HepG2 (cell line): Measurements from ENCODE around the gene UQCR11. TPM values are rescaled to one million over a fixed set of nuclear protein-coding genes. Genes with fewer than 3 reads are reported as not detected.

Experiments used
- AFF4 ChIP-seq: sonication (generic); formaldehyde crosslinking; IDR thresholded peaks from 2 replicates; pipeline ENCODE4 v1.4.0; 2020; ENCODE audit warnings: missing genetic modification reagents
- AKAP8 ChIP-seq: sonication (generic); formaldehyde crosslinking; IDR thresholded peaks from 2 replicates; pipeline ENCODE4 v1.5.1; 2020; ENCODE audit warnings: mild to moderate bottlenecking, missing genetic modification reagents
- BRD4 ChIP-seq: sonication (generic); formaldehyde crosslinking; IDR thresholded peaks from 2 replicates; pipeline ENCODE4 v1.4.0; 2020; ENCODE audit warnings: missing genetic modification reagents
- FOXP4 ChIP-seq: sonication (generic); formaldehyde crosslinking; IDR thresholded peaks from 2 replicates; pipeline ENCODE4 v1.4.0; 2020; ENCODE audit warnings: missing genetic modification reagents
- FUBP1 ChIP-seq: sonication (generic); formaldehyde crosslinking; IDR thresholded peaks from 2 replicates; pipeline ENCODE4 v1.5.1; 2020; ENCODE audit warnings: missing genetic modification reagents, mild to moderate bottlenecking, borderline replicate concordance
- MED1 ChIP-seq: sonication (generic); formaldehyde crosslinking; IDR thresholded peaks from 2 replicates; pipeline ENCODE4 v1.4.0; 2020; ENCODE audit warnings: missing genetic modification reagents
- RORA ChIP-seq: sonication (generic); formaldehyde crosslinking; IDR thresholded peaks from 2 replicates; pipeline ENCODE4 v1.5.0; 2020; ENCODE audit warnings: mild to moderate bottlenecking, missing genetic modification reagents, moderate library complexity
- TARDBP ChIP-seq: sonication (generic); formaldehyde crosslinking; IDR thresholded peaks from 2 replicates; pipeline ENCODE4 v1.8.0; 2022; ENCODE audit warnings: mild to moderate bottlenecking, missing genetic modification reagents
- TEAD2 ChIP-seq: sonication (generic); formaldehyde crosslinking; IDR thresholded peaks from 2 replicates; pipeline ENCODE4 v1.9.0; 2021; ENCODE audit warnings: missing genetic modification reagents
- TGIF2 ChIP-seq: IDR thresholded peaks from 2 replicates; pipeline ENCODE4 v1.6.1; 2016; ENCODE audit warnings: control low read depth, missing compliant biosample characterization
- YEATS2 ChIP-seq: sonication (generic); formaldehyde crosslinking; IDR thresholded peaks from 2 replicates; pipeline ENCODE4 v1.4.0; 2020; ENCODE audit warnings: missing genetic modification reagents, borderline replicate concordance
- ZBTB21 ChIP-seq: sonication (generic); formaldehyde crosslinking; IDR thresholded peaks from 2 replicates; pipeline ENCODE4 v1.4.0; 2020; ENCODE audit warnings: missing genetic modification reagents
- ZBTB46 ChIP-seq: sonication (generic); formaldehyde crosslinking; IDR thresholded peaks from 2 replicates; pipeline ENCODE4 v1.4.0; 2020; ENCODE audit warnings: mild to moderate bottlenecking, missing genetic modification reagents, borderline replicate concordance
- ZEB1 ChIP-seq: IDR thresholded peaks from 2 replicates; pipeline ENCODE4 v1.6.1; 2012; ENCODE audit warnings: mild to moderate bottlenecking, low read depth, inconsistent platforms; ENCODE audit not compliant: insufficient replicate concordance
- ZNF260 ChIP-seq: sonication (generic); formaldehyde crosslinking; IDR thresholded peaks from 2 replicates; pipeline ENCODE4 v1.4.0; 2020; ENCODE audit warnings: missing genetic modification reagents, low read depth, mild to moderate bottlenecking, borderline replicate concordance
- ZNF326 ChIP-seq: sonication (generic); formaldehyde crosslinking; IDR thresholded peaks from 2 replicates; pipeline ENCODE4 v1.4.0; 2020; ENCODE audit warnings: missing genetic modification reagents, borderline replicate concordance
- ZNF383 ChIP-seq: sonication (generic); formaldehyde crosslinking; IDR thresholded peaks from 2 replicates; pipeline ENCODE4 v1.4.0; 2020; ENCODE audit warnings: missing genetic modification reagents, mild to moderate bottlenecking, borderline replicate concordance
- ZNF605 ChIP-seq: sonication (generic); formaldehyde crosslinking; IDR thresholded peaks from 2 replicates; pipeline ENCODE4 v1.8.0; 2022; ENCODE audit warnings: mild to moderate bottlenecking, missing genetic modification reagents
- ZNF660 ChIP-seq: sonication (generic); formaldehyde crosslinking; IDR thresholded peaks from 2 replicates; pipeline ENCODE4 v1.5.1; 2020; ENCODE audit warnings: mild to moderate bottlenecking, low read depth, missing genetic modification reagents, borderline replicate concordance
- ZNF816 ChIP-seq: sonication (generic); formaldehyde crosslinking; IDR thresholded peaks from 2 replicates; pipeline ENCODE4 v1.8.0; 2022; ENCODE audit warnings: missing genetic modification reagents, mild to moderate bottlenecking, borderline replicate concordance
- ZSCAN12 ChIP-seq: sonication (generic); formaldehyde crosslinking; IDR thresholded peaks from 2 replicates; pipeline ENCODE4 v1.9.0; 2021; ENCODE audit warnings: mild to moderate bottlenecking, missing genetic modification reagents
- polyA plus RNA-seq, 8 experiments: library from polyadenylated mRNA; depleted of rRNA in 3 of 8; stranded (reverse) in 7 of 8; unstranded in 1 of 8; fragments of >200 nt; fragmentation: Illumina TruSeq in 4 of 8; extraction: Trizol in 4 of 8; gene quantifications; 2 replicates each; pipeline versions ENCODE4 v1.2.1 to v1.2.3, GENCODE V29; 2011 to 2016; ENCODE audit warnings: low read depth in 4 of 8, missing spikeins in 1 of 8, mixed read lengths in 1 of 8; ENCODE audit not compliant: insufficient read depth in 1 of 8
- total RNA-seq, 5 experiments: library from RNA; depleted of rRNA; stranded (reverse); fragments of >200 nt; fragmentation: Illumina TruSeq; extraction: Trizol; gene quantifications; 2 replicates each; pipeline ENCODE4 v1.2.3, GENCODE V29; 2016; ENCODE audit warnings: low read depth in 1 of 5

The UQCR11 gene
- total and polyA plus RNA-seq, 2 of the 13 experiments (the other 11 are each of a cell fraction or from before 2014, with no cell fraction given), result 125 to 214 TPM

GRCh38 chr19:1592024-1592754 lies 13.1 kb downstream of the UQCR11 start (continued):
- no peak for TF ChIP-seq ZNF660 (CRISPR knock-in tag)
- TF ChIP-seq ZNF605 (CRISPR knock-in tag), result peak; percentile 56; the same call in 1 of the 2 replicates
- TF ChIP-seq TGIF2 (CRISPR knock-in tag), result peak; percentile 57; the same call in 1 of the 2 replicates
- TF ChIP-seq MED1 (CRISPR knock-in tag), result peak; percentile 53
- no peak for TF ChIP-seq ZNF326 (CRISPR knock-in tag)
- TF ChIP-seq ZNF260 (CRISPR knock-in tag), result no peak
- TF ChIP-seq ZNF383, result no peak
- TF ChIP-seq YEATS2 (CRISPR knock-in tag), result peak; percentile 63; the same call in 1 of the 2 replicates
- no peak for TF ChIP-seq ZSCAN12
- no peak for TF ChIP-seq ZBTB46 (CRISPR knock-in tag)
- TF ChIP-seq ZBTB21, result no peak
- TF ChIP-seq ZEB1, result no peak
- no peak for TF ChIP-seq RORA (CRISPR knock-in tag)
- no peak for TF ChIP-seq AKAP8 (CRISPR knock-in tag)
- no peak for TF ChIP-seq FOXP4 (CRISPR knock-in tag)
- no peak; the same call in 1 of the 2 replicates for TF ChIP-seq AFF4 (CRISPR knock-in tag)
- TF ChIP-seq BRD4 (CRISPR knock-in tag), result no peak
- no peak for TF ChIP-seq ZNF816 (CRISPR knock-in tag)
- TF ChIP-seq FUBP1 (CRISPR knock-in tag), result no peak
- TF ChIP-seq TEAD2, result no peak
- TF ChIP-seq TARDBP, result peak; percentile 40; the same call in 1 of the 2 replicates
